NOMO-1 (cell line): ENCODE data around the gene ZMYM3.

Experiments
- DNase-seq, 2 experiments: peaks; one replicate each; lab custom pipeline; 2025; ENCODE audit not compliant: unreplicated experiment in 2 of 2; lab: John Stamatoyannopoulos, UW

ZMYM3 gene

DNA sequence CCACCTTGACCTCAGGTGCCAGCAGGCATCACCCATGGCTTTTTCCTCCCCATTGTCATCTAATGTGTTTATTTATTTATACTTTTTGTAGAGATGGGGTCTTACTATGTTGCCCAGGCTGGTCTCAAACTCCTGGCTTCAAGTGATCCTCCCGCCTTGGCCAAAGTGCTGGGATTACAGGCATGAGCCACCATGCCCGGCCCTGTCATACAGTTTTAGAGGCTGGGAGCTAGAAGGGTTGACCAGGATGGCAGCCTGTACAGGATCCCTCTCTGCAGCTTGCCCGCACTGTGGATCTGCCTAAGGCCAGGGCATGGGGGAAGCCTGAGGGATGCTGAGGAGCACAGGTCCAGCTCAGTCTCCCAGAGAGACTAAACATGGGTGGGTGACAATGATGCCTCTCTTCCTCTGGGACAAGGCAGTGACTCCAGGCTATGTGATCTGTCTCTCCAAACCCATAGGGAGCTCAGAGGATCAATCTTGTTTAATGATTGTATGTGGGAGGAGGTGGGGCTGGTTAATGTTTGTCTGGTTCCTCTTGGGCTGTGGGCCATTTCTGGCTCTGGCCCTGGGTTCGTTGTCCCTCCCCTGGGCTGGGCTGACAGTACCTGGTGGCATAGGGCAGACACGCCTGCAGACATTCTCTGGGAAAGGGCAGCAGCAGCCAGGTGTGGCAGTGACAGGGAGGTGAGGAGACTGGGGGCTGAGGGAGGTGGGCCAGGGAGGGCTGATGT, 39.2 kb downstream of the ZMYM3 start:
- no peak for DNase-seq

DNA sequence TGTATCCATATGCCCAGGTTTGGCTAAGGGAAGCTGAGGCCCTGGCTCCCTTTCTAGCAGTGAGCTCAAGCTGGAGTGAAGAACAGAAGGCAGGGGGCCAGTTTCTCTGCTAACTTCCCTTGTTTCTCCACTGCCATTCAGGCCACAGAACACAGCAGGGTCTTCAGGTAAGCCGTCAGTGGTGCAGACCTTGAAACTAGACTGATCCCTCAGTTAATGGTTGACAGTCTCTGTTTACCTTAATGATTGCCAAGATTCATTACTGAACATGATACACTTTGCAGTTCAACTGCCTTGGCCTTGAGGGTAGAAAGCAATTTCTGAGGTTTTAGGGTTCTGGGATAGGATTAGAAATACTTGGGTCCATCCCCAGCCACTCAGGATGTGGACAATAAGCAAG, 39.8 kb downstream of the ZMYM3 start:
- DNase-seq, result no peak

DNA sequence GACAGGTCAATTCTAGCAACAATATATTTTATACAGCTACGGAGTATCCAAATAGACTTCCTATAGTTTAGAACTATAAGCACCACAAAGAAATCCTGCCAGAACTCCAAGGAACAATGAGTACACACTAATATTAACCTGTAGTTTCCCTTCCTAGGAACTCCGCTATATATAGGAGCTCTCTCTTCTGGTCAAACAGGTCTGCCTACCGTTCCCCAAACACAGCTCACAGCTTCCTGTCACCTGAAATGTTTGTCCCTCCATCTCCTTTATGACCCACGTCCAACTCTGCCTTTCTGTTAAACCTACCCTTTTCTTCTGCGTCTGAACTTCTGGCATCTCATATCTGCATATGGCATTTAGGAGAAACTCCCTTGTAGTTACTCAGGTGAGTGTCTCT, 41.4 kb downstream of the ZMYM3 start:
- DNase-seq, result no peak

DNA sequence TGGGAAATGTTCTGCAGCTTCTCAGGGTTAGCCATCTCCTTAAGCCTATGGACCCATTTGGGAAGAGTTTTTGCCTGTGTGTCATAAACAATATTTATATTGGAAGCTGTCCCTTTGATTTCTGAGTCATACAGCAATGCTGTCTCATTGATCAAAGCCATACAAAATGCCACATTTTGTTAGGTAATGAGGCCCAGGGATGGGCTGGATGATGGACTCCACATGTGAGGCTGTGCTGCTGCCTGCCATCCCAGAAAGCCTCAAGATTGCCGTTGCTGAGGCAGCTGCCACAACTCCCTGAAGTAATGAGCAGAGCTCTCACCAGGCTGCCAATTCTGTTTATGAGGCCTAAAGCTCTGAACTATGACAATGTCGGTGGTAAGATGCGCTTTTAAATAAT, 43.1 kb downstream of the ZMYM3 start:
- no peak for DNase-seq

DNA sequence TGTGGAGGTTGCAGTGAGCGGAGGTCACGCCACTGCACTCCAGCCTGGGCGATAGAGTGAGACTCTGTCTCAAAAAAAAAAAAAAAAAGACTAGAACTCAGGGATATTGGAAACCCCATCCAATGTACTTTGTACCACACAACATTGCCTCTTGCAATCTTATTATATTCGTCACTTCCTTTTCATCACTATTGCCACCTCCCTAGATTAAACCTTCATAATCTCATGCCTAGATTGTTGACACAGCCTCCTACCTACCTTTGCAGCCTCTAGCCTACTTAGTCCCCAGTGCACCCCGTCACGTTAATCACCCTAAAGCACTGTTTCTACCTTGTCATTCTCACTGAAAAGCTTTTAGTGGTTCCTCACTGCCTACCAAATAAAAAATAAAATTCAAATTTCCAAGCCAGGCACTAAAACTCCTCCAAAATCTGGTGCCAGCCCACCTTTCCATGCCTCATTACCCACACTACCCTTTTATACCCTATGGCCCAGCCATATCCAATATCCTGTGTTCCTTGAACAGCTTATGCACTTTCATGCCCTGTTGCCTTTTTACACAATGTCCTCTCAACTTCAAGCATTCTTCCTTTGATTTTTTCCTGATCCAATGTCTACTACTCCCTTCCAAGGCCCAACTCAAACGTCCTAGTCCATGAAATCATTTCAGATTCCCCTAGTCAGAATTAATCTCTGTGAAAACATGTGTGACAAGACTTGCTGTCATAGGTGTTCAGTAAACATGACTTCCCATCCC, 54.5 kb downstream of the ZMYM3 start:
- DNase-seq, result no peak

DNA sequence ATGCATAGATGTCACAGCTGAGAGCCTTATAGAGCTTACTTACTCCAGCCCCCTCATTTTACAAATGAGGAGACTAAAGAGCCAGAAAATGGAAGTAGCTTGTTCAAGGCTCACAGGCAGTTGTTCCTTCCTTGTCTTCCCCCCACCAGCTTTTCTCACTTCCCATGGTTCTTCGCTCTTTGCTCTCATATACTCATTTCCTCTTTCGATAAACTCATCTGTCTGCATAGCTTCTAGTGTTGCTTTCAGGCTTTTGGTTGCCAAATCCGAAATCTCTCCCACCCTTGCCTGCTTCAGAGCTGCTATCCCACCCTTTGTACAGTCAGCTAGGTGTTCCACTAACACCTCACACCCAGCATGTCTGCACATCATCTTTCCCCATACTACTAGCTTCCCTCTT, 55.9 kb downstream of the ZMYM3 start:
- peak; percentile 58 to 76 for DNase-seq

DNA sequence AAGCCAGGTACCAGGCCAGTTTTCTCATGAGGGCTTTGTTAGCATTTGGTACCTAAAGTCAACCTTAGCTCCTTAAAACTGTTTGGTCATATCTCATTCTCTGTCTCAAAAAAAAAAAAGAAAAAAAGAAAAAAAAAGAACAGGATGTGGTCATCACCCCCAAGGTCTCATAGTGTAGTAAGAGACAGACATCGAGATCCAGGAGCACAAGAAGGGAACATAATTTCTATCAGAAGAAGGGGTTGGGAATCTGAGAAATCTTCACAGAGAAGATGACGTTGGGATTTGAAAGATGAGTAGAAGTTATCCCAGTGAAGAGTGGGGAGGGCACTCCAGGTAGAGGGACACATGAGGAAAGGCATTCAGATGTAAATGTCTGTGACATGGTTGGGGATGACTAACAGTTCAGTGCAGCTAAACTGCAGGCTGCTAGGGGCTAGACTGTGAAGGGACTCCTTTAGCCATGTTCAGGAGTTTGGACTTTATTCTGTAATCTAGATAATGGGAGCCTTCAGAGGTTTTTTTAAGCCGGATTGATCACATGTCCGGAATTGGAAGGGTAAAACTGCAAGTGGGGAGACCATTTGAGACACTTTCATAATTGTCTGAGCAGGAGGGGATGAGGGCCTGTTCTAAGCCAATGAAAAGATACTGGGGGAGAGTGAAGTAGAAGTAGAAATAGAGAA, 57.8 kb downstream of the ZMYM3 start:
- DNase-seq, result peak in 1 of 2 experiments; percentile 8

DNA sequence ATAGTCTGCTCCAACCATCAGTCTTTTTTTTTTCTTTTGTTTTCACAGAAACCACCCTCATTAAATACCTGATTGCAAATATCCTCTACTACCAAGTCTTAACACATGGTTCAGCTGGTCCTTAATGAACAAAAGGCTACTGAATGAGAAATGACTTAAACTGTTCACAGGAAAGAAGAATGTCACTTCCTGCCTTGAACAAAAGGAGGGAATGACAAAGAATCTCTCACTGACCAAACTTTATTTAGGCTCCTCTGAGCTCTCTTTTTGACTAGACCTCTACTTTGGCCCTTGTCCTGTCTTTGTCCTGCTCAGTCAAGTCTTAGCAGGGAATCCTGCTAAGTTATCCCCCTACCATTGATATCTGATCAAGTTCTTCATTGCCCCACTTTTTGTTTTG, 62.7 kb downstream of the ZMYM3 start:
- no peak for DNase-seq
